ENCODE results near the gene TLX1.
"Not testable (repeated sequence)": the region's sequence is repeated elsewhere in the genome, so short reads cannot be mapped to it uniquely, and the experiment has no call there.

TLX1 gene

GRCh38 chr10:101152316-101152715 is 21.2 kb downstream of the TLX1 start:
- Histone ChIP-seq H3K9me3 (ENCODE audit: insufficient read depth, low read depth, low read length) (no peaks in the 10 kb centered on the region), H3K79me2 (ENCODE audit: insufficient read depth, low read length) (no peaks in the 10 kb centered on the region), H3K9ac (ENCODE audit: low read depth, low read length, poor library complexity, severe bottlenecking) (no peak overlapping the region), H3K36me3 (ENCODE audit: insufficient read depth, low read length) (no peaks in the 10 kb centered on the region), H4K20me1 (ENCODE audit: insufficient read depth, low read length, poor library complexity, severe bottlenecking) (no peaks in the 10 kb centered on the region), H3K4me2 (ENCODE audit: low read depth, low read length, poor library complexity, severe bottlenecking) (no peak overlapping the region), H3K9me2 (replicated peaks; ENCODE audit: low read depth, low read length) (no peaks in the 10 kb centered on the region), H3K27me3 (ENCODE audit: insufficient read depth, low read length, poor library complexity, severe bottlenecking) (no peaks in the 10 kb centered on the region), H3K4me3 (ENCODE audit: low read length, poor library complexity, severe bottlenecking) (no peak overlapping the region), H3K4me1 (ENCODE audit: insufficient read depth, low read length, poor library complexity, severe bottlenecking) (no peaks in the 10 kb centered on the region), H2AFZ (ENCODE audit: low read length) (no peak overlapping the region), H3F3A (ENCODE audit: low read depth) (no peaks in the 10 kb centered on the region)
- no peak for TF ChIP-seq CTCF (conservative IDR thresholded peaks at IDR 0.05; ENCODE audit: low read length)
- no peak for TF ChIP-seq EZH2phosphoT487 (IDR thresholded peaks at IDR 0.05; ENCODE audit: borderline replicate concordance)

GRCh38 chr10:101154506-101154905 is 23.4 kb downstream of the TLX1 start:
- not testable (repeated sequence) for H3K36me3 ChIP-seq (ENCODE audit: insufficient read depth, low read length); H2AFZ ChIP-seq (ENCODE audit: low read length); H3K9me2 ChIP-seq (replicated peaks; ENCODE audit: low read depth, low read length); H3K27me3 ChIP-seq (ENCODE audit: insufficient read depth, low read length, poor library complexity, severe bottlenecking); H3K79me2 ChIP-seq (ENCODE audit: insufficient read depth, low read length); H3K4me3 ChIP-seq (ENCODE audit: low read length, poor library complexity, severe bottlenecking); H3K9me3 ChIP-seq (ENCODE audit: insufficient read depth, low read depth, low read length); H3K4me1 ChIP-seq (ENCODE audit: insufficient read depth, low read length, poor library complexity, severe bottlenecking); H3K9ac ChIP-seq (ENCODE audit: low read depth, low read length, poor library complexity, severe bottlenecking); H3K4me2 ChIP-seq (ENCODE audit: low read depth, low read length, poor library complexity, severe bottlenecking); H3F3A ChIP-seq (ENCODE audit: low read depth); H4K20me1 ChIP-seq (ENCODE audit: insufficient read depth, low read length, poor library complexity, severe bottlenecking)

- Histone ChIP-seq H4K20me1 (ENCODE audit: insufficient read depth, low read length, poor library complexity, severe bottlenecking) (no peaks in the 10 kb centered on the region), H3K36me3 (ENCODE audit: insufficient read depth, low read length) (no peaks in the 10 kb centered on the region), H3K9me2 (replicated peaks; ENCODE audit: low read depth, low read length) (no peaks in the 10 kb centered on the region), H3K27me3 (ENCODE audit: insufficient read depth, low read length, poor library complexity, severe bottlenecking) (no peaks in the 10 kb centered on the region), H3K9me3 (ENCODE audit: insufficient read depth, low read depth, low read length) (no peaks in the 10 kb centered on the region), H2AFZ (ENCODE audit: low read length) (no peak overlapping the region), H3K4me2 (ENCODE audit: low read depth, low read length, poor library complexity, severe bottlenecking) (no peak overlapping the region), H3K4me3 (ENCODE audit: low read length, poor library complexity, severe bottlenecking) (no peak overlapping the region), H3K4me1 (ENCODE audit: insufficient read depth, low read length, poor library complexity, severe bottlenecking) (no peaks in the 10 kb centered on the region), H3K9ac (ENCODE audit: low read depth, low read length, poor library complexity, severe bottlenecking) (no peak overlapping the region), H3K79me2 (ENCODE audit: insufficient read depth, low read length) (no peaks in the 10 kb centered on the region), H3F3A (ENCODE audit: low read depth) (no peaks in the 10 kb centered on the region)
- TF ChIP-seq CTCF (conservative IDR thresholded peaks at IDR 0.05; ENCODE audit: low read length) = no peak
- TF ChIP-seq EZH2phosphoT487 (IDR thresholded peaks at IDR 0.05; ENCODE audit: borderline replicate concordance) = no peak
Measured at GRCh38 chr10:101155896-101156295, 24.8 kb downstream of the TLX1 start.

GRCh38 chr10:101157756-101158458 is 26.8 kb downstream of the TLX1 start:
- Histone ChIP-seq H3K4me2 (ENCODE audit: low read depth, low read length, poor library complexity, severe bottlenecking) (no peak overlapping the region), H3K9me2 (replicated peaks; ENCODE audit: low read depth, low read length) (no peaks in the 10 kb centered on the region), H2AFZ (ENCODE audit: low read length) (no peak overlapping the region), H3K27me3 (ENCODE audit: insufficient read depth, low read length, poor library complexity, severe bottlenecking) (no peaks in the 10 kb centered on the region), H3K4me3 (ENCODE audit: low read length, poor library complexity, severe bottlenecking) (no peak overlapping the region), H3K36me3 (ENCODE audit: insufficient read depth, low read length) (no peaks in the 10 kb centered on the region), H3K4me1 (ENCODE audit: insufficient read depth, low read length, poor library complexity, severe bottlenecking) (peaks cover 5% of the 10 kb centered on the region), H3K9me3 (ENCODE audit: insufficient read depth, low read depth, low read length) (no peaks in the 10 kb centered on the region), H3K9ac (ENCODE audit: low read depth, low read length, poor library complexity, severe bottlenecking) (no peak overlapping the region), H4K20me1 (ENCODE audit: insufficient read depth, low read length, poor library complexity, severe bottlenecking) (no peaks in the 10 kb centered on the region), H3F3A (ENCODE audit: low read depth) (no peaks in the 10 kb centered on the region), H3K79me2 (ENCODE audit: insufficient read depth, low read length) (no peaks in the 10 kb centered on the region)
- no peak for TF ChIP-seq EZH2phosphoT487 (IDR thresholded peaks at IDR 0.05; ENCODE audit: borderline replicate concordance)
- TF ChIP-seq CTCF (conservative IDR thresholded peaks at IDR 0.05; ENCODE audit: low read length) = no peak
